ENCODE measurements around the gene CA10. TPM values are rescaled to one million over a fixed set of nuclear protein-coding genes. Genes with fewer than 3 reads are reported as not detected.

CA10 gene
- total and polyA plus RNA-seq, 2 experiments from 2014 or later = not detected

- in situ Hi-C loops (cut with MboI) = no loop called here
- Histone ChIP-seq H4K20me1 (ENCODE audit: insufficient read depth) (no peaks in the 10 kb centered on the region), H3K36me3 (ENCODE audit: low read depth) (no peaks in the 10 kb centered on the region), H3K9me2 (ENCODE audit: insufficient read depth) (no peaks in the 10 kb centered on the region), H3K27me3 (replicated peaks; ENCODE audit: insufficient read depth) (no peaks in the 10 kb centered on the region), H3K4me2 (ENCODE audit: unreplicated experiment) (no peak overlapping the region), H3K9ac (no peak overlapping the region), H3K4me3 (no peak overlapping the region), H3K27ac (no peak overlapping the region), H3K9me3 (ENCODE audit: low read depth) (no peaks in the 10 kb centered on the region), H3K4me1 (ENCODE audit: insufficient read depth) (no peaks in the 10 kb centered on the region), H2AFZ (no peak overlapping the region), H3F3A (ENCODE audit: insufficient read depth) (no peaks in the 10 kb centered on the region), H3K79me2 (ENCODE audit: insufficient read depth) (no peaks in the 10 kb centered on the region)
- no peak for DNase-seq
- TF ChIP-seq EZH2phosphoT487 (IDR thresholded peaks at IDR 0.05; ENCODE audit: insufficient read depth, low read depth) (no peak), EZH2 (IDR thresholded peaks at IDR 0.05; ENCODE audit: insufficient read depth, poor library complexity, severe bottlenecking) (no peak)
- WGBS, 2 experiments (ENCODE audit: low coverage in 1 of 2, low lambda C conversion rate in 2 of 2, missing lambda C conversion rate in 2 of 2) = 10 to 14% methylated on average over 2 of the region's 2 CpGs
Measured at GRCh38 chr17:51833045-51833444, 325.5 kb downstream of the CA10 start.

- H3K4me2 ChIP-seq (ENCODE audit: unreplicated experiment) = no peak overlapping the region
- H3K27me3 ChIP-seq (replicated peaks; ENCODE audit: insufficient read depth) = no peaks in the 10 kb centered on the region
- H3F3A ChIP-seq (ENCODE audit: insufficient read depth) = no peaks in the 10 kb centered on the region
- in situ Hi-C loops (cut with MboI) = no loop called here
- no peak overlapping the region for H3K27ac ChIP-seq
- 6 to 8% methylated on average over 3 of the region's 3 CpGs for WGBS, 2 experiments (ENCODE audit: low coverage in 1 of 2, low lambda C conversion rate in 2 of 2, missing lambda C conversion rate in 2 of 2)
- H3K4me3 ChIP-seq = no peak overlapping the region
- no peaks in the 10 kb centered on the region for H3K79me2 ChIP-seq (ENCODE audit: insufficient read depth)
- H3K9ac ChIP-seq = no peak overlapping the region
- H3K4me1 ChIP-seq (ENCODE audit: insufficient read depth) = no peaks in the 10 kb centered on the region
- no peaks in the 10 kb centered on the region for H4K20me1 ChIP-seq (ENCODE audit: insufficient read depth)
- H2AFZ ChIP-seq = no peak overlapping the region
- no peak for DNase-seq
- no peaks in the 10 kb centered on the region for H3K9me3 ChIP-seq (ENCODE audit: low read depth)
- H3K36me3 ChIP-seq (ENCODE audit: low read depth) = no peaks in the 10 kb centered on the region
- TF ChIP-seq EZH2 (IDR thresholded peaks at IDR 0.05; ENCODE audit: insufficient read depth, poor library complexity, severe bottlenecking) (no peak), EZH2phosphoT487 (IDR thresholded peaks at IDR 0.05; ENCODE audit: insufficient read depth, low read depth) (no peak)
- H3K9me2 ChIP-seq (ENCODE audit: insufficient read depth) = no peaks in the 10 kb centered on the region
Measured at GRCh38 chr17:51830886-51831285, 327.6 kb downstream of the CA10 start.

GRCh38 chr17:51830451-51830850, 328.1 kb downstream of the CA10 start:
- no peak overlapping the region for H3K27ac ChIP-seq
- H3K36me3 ChIP-seq (ENCODE audit: low read depth) = no peaks in the 10 kb centered on the region
- in situ Hi-C loops (cut with MboI) = no loop called here
- no peaks in the 10 kb centered on the region for H3K79me2 ChIP-seq (ENCODE audit: insufficient read depth)
- 0 to 9% methylated on average over 1 of the region's 1 CpG for WGBS, 2 experiments (ENCODE audit: low coverage in 1 of 2, low lambda C conversion rate in 2 of 2, missing lambda C conversion rate in 2 of 2)
- H2AFZ ChIP-seq = no peak overlapping the region
- no peak overlapping the region for H3K4me2 ChIP-seq (ENCODE audit: unreplicated experiment)
- no peaks in the 10 kb centered on the region for H3K9me2 ChIP-seq (ENCODE audit: insufficient read depth)
- H4K20me1 ChIP-seq (ENCODE audit: insufficient read depth) = no peaks in the 10 kb centered on the region
- no peak overlapping the region for H3K4me3 ChIP-seq
- no peak overlapping the region for H3K9ac ChIP-seq
- no peak for TF ChIP-seq EZH2phosphoT487 (IDR thresholded peaks at IDR 0.05; ENCODE audit: insufficient read depth, low read depth)
- TF ChIP-seq EZH2 (IDR thresholded peaks at IDR 0.05; ENCODE audit: insufficient read depth, poor library complexity, severe bottlenecking) = no peak
- H3K9me3 ChIP-seq (ENCODE audit: low read depth) = no peaks in the 10 kb centered on the region
- H3K27me3 ChIP-seq (replicated peaks; ENCODE audit: insufficient read depth) = no peaks in the 10 kb centered on the region
- no peaks in the 10 kb centered on the region for H3K4me1 ChIP-seq (ENCODE audit: insufficient read depth)
- DNase-seq = no peak
- no peaks in the 10 kb centered on the region for H3F3A ChIP-seq (ENCODE audit: insufficient read depth)

GRCh38 chr17:51828901-51829300, 329.6 kb downstream of the CA10 start:
- no peaks in the 10 kb centered on the region for H3K79me2 ChIP-seq (ENCODE audit: insufficient read depth)
- H3K4me1 ChIP-seq (ENCODE audit: insufficient read depth) = no peaks in the 10 kb centered on the region
- DNase-seq = no peak
- H3K27ac ChIP-seq = no peak overlapping the region
- H3K9me3 ChIP-seq (ENCODE audit: low read depth) = no peaks in the 10 kb centered on the region
- H3K9ac ChIP-seq = no peak overlapping the region
- TF ChIP-seq EZH2phosphoT487 (IDR thresholded peaks at IDR 0.05; ENCODE audit: insufficient read depth, low read depth) (no peak), EZH2 (IDR thresholded peaks at IDR 0.05; ENCODE audit: insufficient read depth, poor library complexity, severe bottlenecking) (no peak)
- H3K4me3 ChIP-seq = no peak overlapping the region
- H3K36me3 ChIP-seq (ENCODE audit: low read depth) = no peaks in the 10 kb centered on the region
- 0 to 6% methylated on average over 2 of the region's 2 CpGs for WGBS, 2 experiments (ENCODE audit: low coverage in 1 of 2, low lambda C conversion rate in 2 of 2, missing lambda C conversion rate in 2 of 2)
- no peaks in the 10 kb centered on the region for H4K20me1 ChIP-seq (ENCODE audit: insufficient read depth)
- in situ Hi-C loops (cut with MboI) = no loop called here
- H3F3A ChIP-seq (ENCODE audit: insufficient read depth) = no peaks in the 10 kb centered on the region
- no peaks in the 10 kb centered on the region for H3K27me3 ChIP-seq (replicated peaks; ENCODE audit: insufficient read depth)
- no peak overlapping the region for H2AFZ ChIP-seq
- no peak overlapping the region for H3K4me2 ChIP-seq (ENCODE audit: unreplicated experiment)
- H3K9me2 ChIP-seq (ENCODE audit: insufficient read depth) = no peaks in the 10 kb centered on the region

GRCh38 chr17:51827140-51827539, 331.4 kb downstream of the CA10 start:
- Histone ChIP-seq H3K4me1 (ENCODE audit: insufficient read depth) (no peaks in the 10 kb centered on the region), H3K27ac (no peak overlapping the region), H3K79me2 (ENCODE audit: insufficient read depth) (no peaks in the 10 kb centered on the region), H2AFZ (no peak overlapping the region), H3F3A (ENCODE audit: insufficient read depth) (no peaks in the 10 kb centered on the region), H3K9me2 (ENCODE audit: insufficient read depth) (no peaks in the 10 kb centered on the region), H4K20me1 (ENCODE audit: insufficient read depth) (no peaks in the 10 kb centered on the region), H3K27me3 (replicated peaks; ENCODE audit: insufficient read depth) (no peaks in the 10 kb centered on the region), H3K9me3 (ENCODE audit: low read depth) (no peaks in the 10 kb centered on the region), H3K36me3 (ENCODE audit: low read depth) (no peaks in the 10 kb centered on the region), H3K9ac (no peak overlapping the region), H3K4me2 (ENCODE audit: unreplicated experiment) (no peak overlapping the region), H3K4me3 (no peak overlapping the region)
- in situ Hi-C loops (cut with MboI) = no loop called here
- DNase-seq = no peak
- TF ChIP-seq EZH2 (IDR thresholded peaks at IDR 0.05; ENCODE audit: insufficient read depth, poor library complexity, severe bottlenecking) (no peak), EZH2phosphoT487 (IDR thresholded peaks at IDR 0.05; ENCODE audit: insufficient read depth, low read depth) (no peak)
- 10 to 28% methylated on average over 1 of the region's 1 CpG for WGBS, 2 experiments (ENCODE audit: low coverage in 1 of 2, low lambda C conversion rate in 2 of 2, missing lambda C conversion rate in 2 of 2)
